Gastroesophageal sphincter (tissue), 3 donors: ENCODE measurements around the gene MEA1.

Experiments
- POLR2AphosphoS5 ChIP-seq: sonication (generic); formaldehyde crosslinking; IDR thresholded peaks from one replicate; pipeline ENCODE4 v1.6.1; 2017; ENCODE audit warnings: antibody characterized with exemption
- TF ChIP-seq, protein P1 (sequence below), 4 experiments: fragments of 200-600 bp in 2 of 4; fragments of 450-650 bp in 2 of 4; sonication (generic) in 1 of 4; IDR thresholded peaks; one replicate each; pipeline ENCODE4 v1.5.1; 2017 to 2019; ENCODE audit warnings: antibody characterized with exemption in 4 of 4, mild to moderate bottlenecking in 2 of 4, moderate library complexity in 2 of 4

DNA sequence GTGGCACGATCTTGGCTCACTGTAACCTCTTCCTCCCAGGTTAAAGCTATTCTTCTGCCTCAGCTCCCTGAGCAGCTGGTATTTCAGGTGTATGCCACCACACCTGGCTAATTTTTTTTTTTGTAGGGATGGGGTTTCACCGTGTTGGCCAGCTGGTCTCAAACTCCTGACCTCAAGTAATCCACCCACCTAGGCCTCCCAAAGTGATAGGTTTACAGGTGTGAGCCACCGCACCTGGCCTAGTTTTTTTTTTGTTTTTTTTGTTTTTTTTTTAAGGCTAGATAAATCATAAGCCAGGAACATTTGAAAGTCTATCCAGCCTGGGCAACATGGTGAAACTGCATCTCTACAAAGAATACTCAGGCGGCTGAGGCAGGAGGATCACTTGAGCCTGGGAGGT is 18.6 kb upstream of the MEA1 start:
- TF ChIP-seq POLR2AphosphoS5 = no peak
- TF ChIP-seq, protein P1, sequence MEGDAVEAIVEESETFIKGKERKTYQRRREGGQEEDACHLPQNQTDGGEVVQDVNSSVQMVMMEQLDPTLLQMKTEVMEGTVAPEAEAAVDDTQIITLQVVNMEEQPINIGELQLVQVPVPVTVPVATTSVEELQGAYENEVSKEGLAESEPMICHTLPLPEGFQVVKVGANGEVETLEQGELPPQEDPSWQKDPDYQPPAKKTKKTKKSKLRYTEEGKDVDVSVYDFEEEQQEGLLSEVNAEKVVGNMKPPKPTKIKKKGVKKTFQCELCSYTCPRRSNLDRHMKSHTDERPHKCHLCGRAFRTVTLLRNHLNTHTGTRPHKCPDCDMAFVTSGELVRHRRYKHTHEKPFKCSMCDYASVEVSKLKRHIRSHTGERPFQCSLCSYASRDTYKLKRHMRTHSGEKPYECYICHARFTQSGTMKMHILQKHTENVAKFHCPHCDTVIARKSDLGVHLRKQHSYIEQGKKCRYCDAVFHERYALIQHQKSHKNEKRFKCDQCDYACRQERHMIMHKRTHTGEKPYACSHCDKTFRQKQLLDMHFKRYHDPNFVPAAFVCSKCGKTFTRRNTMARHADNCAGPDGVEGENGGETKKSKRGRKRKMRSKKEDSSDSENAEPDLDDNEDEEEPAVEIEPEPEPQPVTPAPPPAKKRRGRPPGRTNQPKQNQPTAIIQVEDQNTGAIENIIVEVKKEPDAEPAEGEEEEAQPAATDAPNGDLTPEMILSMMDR (IDR thresholded peaks at IDR 0.05) = no peak
